HEK293 (cell line): ENCODE results near the gene FAM32A.

Source experiments
- CTCF ChIA-PET: fragments of 350-600 bp; formaldehyde crosslinking; extraction: SDS; loops from one replicate; lab custom pipeline; 2021; ENCODE audit warnings: antibody characterized with exemption; lab: Yijun Ruan, JAX
- POLR2A ChIA-PET: fragments of 300-600 bp; formaldehyde crosslinking; extraction: SDS; loops from one replicate; lab custom pipeline; 2020; ENCODE audit warnings: antibody characterized with exemption, inconsistent platforms; lab: Yijun Ruan, JAX
- H3K27ac ChIP-seq: fragments of 200-500 bp; sonication (Bioruptor generic); 2 replicates; pipeline ENCODE4 v1.5.1; 2014; ENCODE audit warnings: low read depth, low read length, control low read depth, inconsistent platforms; ENCODE audit errors: extremely low read depth
- H3K36me3 ChIP-seq, 2 experiments: fragments of 200-500 bp in 1 of 2; sonication (Bioruptor generic) in 1 of 2; 1 replicate in 1 of 2; 2 replicates in 1 of 2; pipeline ENCODE4 v1.5.1; 2014 to 2017; ENCODE audit warnings: inconsistent platforms in 2 of 2, low read length in 2 of 2; ENCODE audit not compliant: control insufficient read depth in 2 of 2, insufficient read depth in 1 of 2
- H3K4me1 ChIP-seq: fragments of 200-500 bp; sonication (Bioruptor generic); 2 replicates; pipeline ENCODE4 v1.5.1; 2014; ENCODE audit warnings: mild to moderate bottlenecking, low read length, inconsistent platforms; ENCODE audit not compliant: control insufficient read depth, insufficient read depth
- H3K4me3 ChIP-seq: 2 replicates; pipeline ENCODE4 v1.5.1; 2011; ENCODE audit warnings: low read depth, mild to moderate bottlenecking, control low read depth, low read length, moderate library complexity
- H3K9me3 ChIP-seq: fragments of 200-500 bp; sonication (Bioruptor generic); 2 replicates; pipeline ENCODE4 v1.5.1; 2014; ENCODE audit warnings: low read depth, low read length, inconsistent platforms; ENCODE audit not compliant: control insufficient read depth, insufficient read depth
- BCL11B ChIP-seq: fragments of 450-650 bp; formaldehyde crosslinking; IDR thresholded peaks from 2 replicates; pipeline ENCODE4 v1.5.1; 2016; ENCODE audit warnings: low read depth, missing biosample characterization, missing genetic modification characterization
- FEZF1 ChIP-seq: fragments of 450-650 bp; formaldehyde crosslinking; IDR thresholded peaks from 2 replicates; pipeline ENCODE4 v1.5.1; 2016; ENCODE audit warnings: missing biosample characterization, missing genetic modification characterization
- GLI4 ChIP-seq: fragments of 450-650 bp; formaldehyde crosslinking; IDR thresholded peaks from 2 replicates; pipeline ENCODE4 v1.5.1; 2016; ENCODE audit warnings: missing biosample characterization, missing genetic modification characterization
- KLF1 ChIP-seq: fragments of 450-650 bp; formaldehyde crosslinking; IDR thresholded peaks from 2 replicates; pipeline ENCODE4 v1.5.1; 2016; ENCODE audit warnings: missing biosample characterization, missing genetic modification characterization
- KLF10 ChIP-seq: fragments of 450-650 bp; IDR thresholded peaks from 2 replicates; pipeline ENCODE4 v1.5.1; 2018; ENCODE audit warnings: missing biosample characterization, mild to moderate bottlenecking, missing genetic modification characterization
- KLF9 ChIP-seq: fragments of 450-650 bp; formaldehyde crosslinking; IDR thresholded peaks from 2 replicates; pipeline ENCODE4 v1.5.1; 2016; ENCODE audit warnings: missing biosample characterization, missing genetic modification characterization, low read depth
- SCRT2 ChIP-seq: fragments of 450-650 bp; formaldehyde crosslinking; IDR thresholded peaks from 2 replicates; pipeline ENCODE4 v1.5.1; 2016; ENCODE audit warnings: missing biosample characterization, missing genetic modification characterization
- YY2 ChIP-seq: fragments of 450-650 bp; formaldehyde crosslinking; IDR thresholded peaks from 2 replicates; pipeline ENCODE4 v1.5.1; 2016; ENCODE audit warnings: missing biosample characterization, missing genetic modification characterization
- ZIC2 ChIP-seq: fragments of 450-650 bp; formaldehyde crosslinking; IDR thresholded peaks from 2 replicates; pipeline ENCODE4 v1.5.1; 2016; ENCODE audit warnings: missing biosample characterization, missing genetic modification characterization
- ZNF132 ChIP-seq: fragments of 450-650 bp; formaldehyde crosslinking; IDR thresholded peaks from 2 replicates; pipeline ENCODE4 v1.5.1; 2017; ENCODE audit warnings: missing biosample characterization, missing genetic modification characterization, borderline replicate concordance
- ZNF133 ChIP-seq: fragments of 450-650 bp; formaldehyde crosslinking; IDR thresholded peaks from 2 replicates; pipeline ENCODE4 v1.5.1; 2016; ENCODE audit warnings: missing biosample characterization, missing genetic modification characterization
- ZNF138 ChIP-seq: fragments of 450-650 bp; formaldehyde crosslinking; IDR thresholded peaks from 2 replicates; pipeline ENCODE4 v1.5.1; 2016; ENCODE audit warnings: missing biosample characterization, missing genetic modification characterization, borderline replicate concordance
- ZNF214 ChIP-seq: fragments of 450-650 bp; formaldehyde crosslinking; IDR thresholded peaks from 2 replicates; pipeline ENCODE4 v1.5.1; 2017; ENCODE audit warnings: missing biosample characterization, mild to moderate bottlenecking, missing genetic modification characterization, borderline replicate concordance
- ZNF223 ChIP-seq: fragments of 450-650 bp; formaldehyde crosslinking; IDR thresholded peaks from 2 replicates; pipeline ENCODE4 v1.5.1; 2016; ENCODE audit warnings: missing biosample characterization, missing genetic modification characterization
- ZNF341 ChIP-seq: fragments of 450-650 bp; formaldehyde crosslinking; IDR thresholded peaks from 2 replicates; pipeline ENCODE4; 2016; ENCODE audit warnings: low read depth, missing biosample characterization, missing genetic modification characterization
- ZNF404 ChIP-seq: fragments of 450-650 bp; formaldehyde crosslinking; IDR thresholded peaks from 2 replicates; pipeline ENCODE4 v1.5.1; 2017; ENCODE audit warnings: missing biosample characterization, missing genetic modification characterization
- ZNF621 ChIP-seq: fragments of 450-650 bp; formaldehyde crosslinking; IDR thresholded peaks from 2 replicates; pipeline ENCODE4 v1.5.1; 2017; ENCODE audit warnings: missing biosample characterization, missing genetic modification characterization
- ZNF747 ChIP-seq: fragments of 450-650 bp; formaldehyde crosslinking; IDR thresholded peaks from 2 replicates; pipeline ENCODE4 v1.5.1; 2016; ENCODE audit warnings: missing biosample characterization, missing genetic modification characterization
- TF ChIP-seq, protein P1 (sequence below): fragments of 450-650 bp; formaldehyde crosslinking; IDR thresholded peaks from 2 replicates; pipeline ENCODE4 v1.5.1; 2016; ENCODE audit warnings: missing biosample characterization, missing genetic modification characterization, borderline replicate concordance
- TF ChIP-seq, protein P2 (sequence below): fragments of 450-650 bp; formaldehyde crosslinking; IDR thresholded peaks from 2 replicates; pipeline ENCODE4 v1.5.1; 2017; ENCODE audit warnings: missing biosample characterization, missing genetic modification characterization
- TF ChIP-seq, protein P3 (sequence below): fragments of 450-650 bp; formaldehyde crosslinking; IDR thresholded peaks from 2 replicates; pipeline ENCODE4 v1.5.1; 2016; ENCODE audit warnings: missing biosample characterization, missing genetic modification characterization, low read depth
- TF ChIP-seq, protein P4 (sequence below): fragments of 450-650 bp; formaldehyde crosslinking; IDR thresholded peaks from 2 replicates; pipeline ENCODE4 v1.5.1; 2017; ENCODE audit warnings: missing biosample characterization, missing genetic modification characterization
- TF ChIP-seq, protein P5 (sequence below): IDR thresholded peaks from 2 replicates; pipeline ENCODE4 v1.6.1; 2011; ENCODE audit warnings: mild to moderate bottlenecking, low read depth, low read length, borderline replicate concordance

FAM32A gene

GRCh38 chr19:16203256-16204004 lies 18.2 kb downstream of the FAM32A start (continued):
- no peak for TF ChIP-seq ZNF747
- peak; percentile 66 for TF ChIP-seq ZIC2 (tag by site-specific recombination)

DNA sequence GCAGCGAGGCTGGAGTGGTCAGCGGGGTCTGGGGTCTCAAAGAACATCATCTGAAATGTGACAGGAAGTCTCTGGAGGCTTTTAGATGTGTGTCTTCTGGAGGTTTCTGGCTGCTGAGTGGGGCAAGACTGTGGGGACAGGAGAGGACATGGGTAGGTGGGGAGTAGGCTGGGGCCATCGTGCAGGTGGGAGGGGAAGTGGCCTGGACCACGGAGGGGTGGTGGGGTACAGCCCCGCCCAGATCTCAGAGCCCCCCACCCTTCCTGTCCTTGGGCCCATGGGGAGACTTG lies 18.7 kb downstream of the FAM32A start:
- POLR2A ChIA-PET = no interaction called here
- Histone ChIP-seq H3K9me3 (no peaks in the 10 kb centered on the region), H3K4me3 (no peak overlapping the region), H3K36me3 (peaks cover 0 to 87% of the 10 kb centered on the region in 2 experiments; a peak in 2 of 3 replicates), H3K4me1 (peaks cover 5% of the 10 kb centered on the region; the same call in 1 of the 2 replicates), H3K27ac (no peak overlapping the region)
- CTCF ChIA-PET = no interaction called here
- TF ChIP-seq ZNF341 (tag by site-specific recombination) = no peak
- TF ChIP-seq BCL11B (tag by site-specific recombination) = no peak
- TF ChIP-seq, protein P1, sequence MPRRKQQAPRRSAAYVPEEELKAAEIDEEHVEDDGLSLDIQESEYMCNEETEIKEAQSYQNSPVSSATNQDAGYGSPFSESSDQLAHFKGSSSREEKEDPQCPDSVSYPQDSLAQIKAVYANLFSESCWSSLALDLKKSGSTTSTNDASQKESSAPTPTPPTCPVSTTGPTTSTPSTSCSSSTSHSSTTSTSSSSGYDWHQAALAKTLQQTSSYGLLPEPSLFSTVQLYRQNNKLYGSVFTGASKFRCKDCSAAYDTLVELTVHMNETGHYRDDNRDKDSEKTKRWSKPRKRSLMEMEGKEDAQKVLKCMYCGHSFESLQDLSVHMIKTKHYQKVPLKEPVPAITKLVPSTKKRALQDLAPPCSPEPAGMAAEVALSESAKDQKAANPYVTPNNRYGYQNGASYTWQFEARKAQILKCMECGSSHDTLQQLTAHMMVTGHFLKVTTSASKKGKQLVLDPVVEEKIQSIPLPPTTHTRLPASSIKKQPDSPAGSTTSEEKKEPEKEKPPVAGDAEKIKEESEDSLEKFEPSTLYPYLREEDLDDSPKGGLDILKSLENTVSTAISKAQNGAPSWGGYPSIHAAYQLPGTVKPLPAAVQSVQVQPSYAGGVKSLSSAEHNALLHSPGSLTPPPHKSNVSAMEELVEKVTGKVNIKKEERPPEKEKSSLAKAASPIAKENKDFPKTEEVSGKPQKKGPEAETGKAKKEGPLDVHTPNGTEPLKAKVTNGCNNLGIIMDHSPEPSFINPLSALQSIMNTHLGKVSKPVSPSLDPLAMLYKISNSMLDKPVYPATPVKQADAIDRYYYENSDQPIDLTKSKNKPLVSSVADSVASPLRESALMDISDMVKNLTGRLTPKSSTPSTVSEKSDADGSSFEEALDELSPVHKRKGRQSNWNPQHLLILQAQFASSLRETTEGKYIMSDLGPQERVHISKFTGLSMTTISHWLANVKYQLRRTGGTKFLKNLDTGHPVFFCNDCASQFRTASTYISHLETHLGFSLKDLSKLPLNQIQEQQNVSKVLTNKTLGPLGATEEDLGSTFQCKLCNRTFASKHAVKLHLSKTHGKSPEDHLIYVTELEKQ (tag by site-specific recombination) = no peak
- TF ChIP-seq KLF9 = no peak
- no peak for TF ChIP-seq ZNF404 (tag by site-specific recombination)
- TF ChIP-seq, protein P2, sequence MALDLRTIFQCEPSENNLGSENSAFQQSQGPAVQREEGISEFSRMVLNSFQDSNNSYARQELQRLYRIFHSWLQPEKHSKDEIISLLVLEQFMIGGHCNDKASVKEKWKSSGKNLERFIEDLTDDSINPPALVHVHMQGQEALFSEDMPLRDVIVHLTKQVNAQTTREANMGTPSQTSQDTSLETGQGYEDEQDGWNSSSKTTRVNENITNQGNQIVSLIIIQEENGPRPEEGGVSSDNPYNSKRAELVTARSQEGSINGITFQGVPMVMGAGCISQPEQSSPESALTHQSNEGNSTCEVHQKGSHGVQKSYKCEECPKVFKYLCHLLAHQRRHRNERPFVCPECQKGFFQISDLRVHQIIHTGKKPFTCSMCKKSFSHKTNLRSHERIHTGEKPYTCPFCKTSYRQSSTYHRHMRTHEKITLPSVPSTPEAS = no peak
- TF ChIP-seq, protein P3, sequence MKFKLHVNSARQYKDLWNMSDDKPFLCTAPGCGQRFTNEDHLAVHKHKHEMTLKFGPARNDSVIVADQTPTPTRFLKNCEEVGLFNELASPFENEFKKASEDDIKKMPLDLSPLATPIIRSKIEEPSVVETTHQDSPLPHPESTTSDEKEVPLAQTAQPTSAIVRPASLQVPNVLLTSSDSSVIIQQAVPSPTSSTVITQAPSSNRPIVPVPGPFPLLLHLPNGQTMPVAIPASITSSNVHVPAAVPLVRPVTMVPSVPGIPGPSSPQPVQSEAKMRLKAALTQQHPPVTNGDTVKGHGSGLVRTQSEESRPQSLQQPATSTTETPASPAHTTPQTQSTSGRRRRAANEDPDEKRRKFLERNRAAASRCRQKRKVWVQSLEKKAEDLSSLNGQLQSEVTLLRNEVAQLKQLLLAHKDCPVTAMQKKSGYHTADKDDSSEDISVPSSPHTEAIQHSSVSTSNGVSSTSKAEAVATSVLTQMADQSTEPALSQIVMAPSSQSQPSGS (tag by site-specific recombination) = no peak

GRCh38 chr19:16205205-16206045 lies 20.2 kb downstream of the FAM32A start:
- Histone ChIP-seq H3K27ac (no peak overlapping the region), H3K4me1 (no peaks in the 10 kb centered on the region), H3K9me3 (no peaks in the 10 kb centered on the region), H3K36me3 (peaks cover 13 to 92% of the 10 kb centered on the region in 2 experiments), H3K4me3 (no peak overlapping the region)
- CTCF ChIA-PET = no interaction called here
- POLR2A ChIA-PET = no interaction called here
- no peak for TF ChIP-seq FEZF1 (tag by site-specific recombination)
- no peak for TF ChIP-seq SCRT2
- no peak for TF ChIP-seq GLI4 (tag by site-specific recombination)
- TF ChIP-seq KLF1 (tag by site-specific recombination) = no peak
- no peak for TF ChIP-seq ZNF621 (tag by site-specific recombination)
- TF ChIP-seq ZNF138 = no peak
- TF ChIP-seq ZNF214 (tag by site-specific recombination) = no peak
- no peak for TF ChIP-seq ZNF132 (tag by site-specific recombination)
- TF ChIP-seq, protein P4, sequence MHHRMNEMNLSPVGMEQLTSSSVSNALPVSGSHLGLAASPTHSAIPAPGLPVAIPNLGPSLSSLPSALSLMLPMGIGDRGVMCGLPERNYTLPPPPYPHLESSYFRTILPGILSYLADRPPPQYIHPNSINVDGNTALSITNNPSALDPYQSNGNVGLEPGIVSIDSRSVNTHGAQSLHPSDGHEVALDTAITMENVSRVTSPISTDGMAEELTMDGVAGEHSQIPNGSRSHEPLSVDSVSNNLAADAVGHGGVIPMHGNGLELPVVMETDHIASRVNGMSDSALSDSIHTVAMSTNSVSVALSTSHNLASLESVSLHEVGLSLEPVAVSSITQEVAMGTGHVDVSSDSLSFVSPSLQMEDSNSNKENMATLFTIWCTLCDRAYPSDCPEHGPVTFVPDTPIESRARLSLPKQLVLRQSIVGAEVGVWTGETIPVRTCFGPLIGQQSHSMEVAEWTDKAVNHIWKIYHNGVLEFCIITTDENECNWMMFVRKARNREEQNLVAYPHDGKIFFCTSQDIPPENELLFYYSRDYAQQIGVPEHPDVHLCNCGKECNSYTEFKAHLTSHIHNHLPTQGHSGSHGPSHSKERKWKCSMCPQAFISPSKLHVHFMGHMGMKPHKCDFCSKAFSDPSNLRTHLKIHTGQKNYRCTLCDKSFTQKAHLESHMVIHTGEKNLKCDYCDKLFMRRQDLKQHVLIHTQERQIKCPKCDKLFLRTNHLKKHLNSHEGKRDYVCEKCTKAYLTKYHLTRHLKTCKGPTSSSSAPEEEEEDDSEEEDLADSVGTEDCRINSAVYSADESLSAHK (tag by site-specific recombination) = no peak
- TF ChIP-seq ZNF133 = no peak
- TF ChIP-seq YY2 (tag by site-specific recombination) = no peak
- TF ChIP-seq ZNF223 = no peak
- TF ChIP-seq, protein P5, sequence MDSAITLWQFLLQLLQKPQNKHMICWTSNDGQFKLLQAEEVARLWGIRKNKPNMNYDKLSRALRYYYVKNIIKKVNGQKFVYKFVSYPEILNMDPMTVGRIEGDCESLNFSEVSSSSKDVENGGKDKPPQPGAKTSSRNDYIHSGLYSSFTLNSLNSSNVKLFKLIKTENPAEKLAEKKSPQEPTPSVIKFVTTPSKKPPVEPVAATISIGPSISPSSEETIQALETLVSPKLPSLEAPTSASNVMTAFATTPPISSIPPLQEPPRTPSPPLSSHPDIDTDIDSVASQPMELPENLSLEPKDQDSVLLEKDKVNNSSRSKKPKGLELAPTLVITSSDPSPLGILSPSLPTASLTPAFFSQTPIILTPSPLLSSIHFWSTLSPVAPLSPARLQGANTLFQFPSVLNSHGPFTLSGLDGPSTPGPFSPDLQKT = no peak
- no peak for TF ChIP-seq KLF10 (tag by site-specific recombination)
